Transverse colon (tissue), 4 donors: ENCODE data around the gene GALNT10.

ENCODE experiments used
- POLR2AphosphoS5 ChIP-seq, 3 donors: sonication (generic); formaldehyde crosslinking; IDR thresholded peaks; one replicate each; pipeline ENCODE4 v1.6.1; 2016; ENCODE audit warnings: antibody characterized with exemption in 3 of 3
- TF ChIP-seq, protein P1 (sequence below), 5 experiments: fragments of 200-600 bp in 3 of 5; fragments of 450-650 bp in 2 of 5; sonication (generic) in 3 of 5; IDR thresholded peaks; 1 replicate in 2 of 5; 2 replicates in 3 of 5; pipeline ENCODE4 v1.5.1; 2016 to 2017; ENCODE audit warnings: antibody characterized with exemption in 5 of 5, inconsistent platforms in 3 of 5, mild to moderate bottlenecking in 2 of 5, moderate library complexity in 1 of 5

DNA sequence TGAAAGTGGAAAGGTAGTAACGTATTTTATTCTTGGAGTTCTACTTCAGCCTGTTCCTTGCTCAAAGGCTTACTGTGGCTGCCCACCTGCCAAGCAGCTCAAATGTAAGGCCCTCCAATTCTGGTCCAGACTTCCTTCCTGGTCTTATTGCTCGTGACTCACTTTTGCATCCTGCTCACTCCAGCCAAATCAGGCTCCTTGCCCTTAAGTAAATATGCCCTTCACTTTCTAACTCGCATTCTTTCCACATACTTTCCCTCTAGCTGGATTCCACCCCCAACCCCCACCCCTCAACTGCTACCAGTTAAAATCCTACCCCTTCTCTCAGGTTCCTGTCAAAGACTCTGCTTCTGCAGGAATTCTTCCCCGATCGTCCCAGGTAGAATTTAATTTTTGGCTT lies 96.6 kb downstream of the GALNT10 start:
- TF ChIP-seq, protein P1, sequence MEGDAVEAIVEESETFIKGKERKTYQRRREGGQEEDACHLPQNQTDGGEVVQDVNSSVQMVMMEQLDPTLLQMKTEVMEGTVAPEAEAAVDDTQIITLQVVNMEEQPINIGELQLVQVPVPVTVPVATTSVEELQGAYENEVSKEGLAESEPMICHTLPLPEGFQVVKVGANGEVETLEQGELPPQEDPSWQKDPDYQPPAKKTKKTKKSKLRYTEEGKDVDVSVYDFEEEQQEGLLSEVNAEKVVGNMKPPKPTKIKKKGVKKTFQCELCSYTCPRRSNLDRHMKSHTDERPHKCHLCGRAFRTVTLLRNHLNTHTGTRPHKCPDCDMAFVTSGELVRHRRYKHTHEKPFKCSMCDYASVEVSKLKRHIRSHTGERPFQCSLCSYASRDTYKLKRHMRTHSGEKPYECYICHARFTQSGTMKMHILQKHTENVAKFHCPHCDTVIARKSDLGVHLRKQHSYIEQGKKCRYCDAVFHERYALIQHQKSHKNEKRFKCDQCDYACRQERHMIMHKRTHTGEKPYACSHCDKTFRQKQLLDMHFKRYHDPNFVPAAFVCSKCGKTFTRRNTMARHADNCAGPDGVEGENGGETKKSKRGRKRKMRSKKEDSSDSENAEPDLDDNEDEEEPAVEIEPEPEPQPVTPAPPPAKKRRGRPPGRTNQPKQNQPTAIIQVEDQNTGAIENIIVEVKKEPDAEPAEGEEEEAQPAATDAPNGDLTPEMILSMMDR (IDR thresholded peaks at IDR 0.05) = no peak
- no peak for TF ChIP-seq POLR2AphosphoS5 (IDR thresholded peaks at IDR 0.05)
